Esophagus muscularis mucosa (tissue), 4 donors: ENCODE data around the gene TSPAN16. TPM values are rescaled to one million over a fixed set of nuclear protein-coding genes. Genes with fewer than 3 reads are reported as not detected.
A peak's percentile ranks its signal among the peaks of the same experiment; 100 is the strongest.
"Not testable (repeated sequence)": the region's sequence is repeated elsewhere in the genome, so short reads cannot be mapped to it uniquely, and the experiment has no call there.

Experiments
- DNase-seq: peaks from one replicate; pipeline ENCODE4 v3.0.0-alpha.2; 2017; ENCODE audit errors: extremely low spot score
- H3K27ac ChIP-seq, 4 donors: fragments of 200-600 bp; sonication (generic); replicated peaks in 1 of 4; 1 replicate in 3 of 4; 2 replicates in 1 of 4; pipeline ENCODE4 v1.5.1; 2016 to 2019; ENCODE audit warnings: mild to moderate bottlenecking in 1 of 4
- H3K27me3 ChIP-seq, 4 donors: fragments of 200-600 bp; sonication (generic); one replicate each; pipeline versions ENCODE4 v1.5.1 to v1.6.0; 2016 to 2019
- H3K36me3 ChIP-seq, 4 donors: fragments of 200-600 bp; sonication (generic); one replicate each; pipeline ENCODE4 v1.5.1; 2016 to 2019
- H3K4me1 ChIP-seq, 4 donors: fragments of 200-600 bp; sonication (generic); one replicate each; pipeline ENCODE4 v1.5.1; 2016 to 2019
- H3K4me3 ChIP-seq, 4 donors: fragments of 200-600 bp; sonication (generic); 1 replicate in 2 of 4; 2 replicates in 2 of 4; pipeline ENCODE4 v1.5.1; 2016 to 2019; ENCODE audit warnings: mild to moderate bottlenecking in 4 of 4, moderate library complexity in 1 of 4
- H3K9me3 ChIP-seq, 4 donors: fragments of 200-600 bp; sonication (generic); 1 replicate in 3 of 4; 2 replicates in 1 of 4; pipeline ENCODE4 v1.5.1; 2016 to 2019
- EP300 ChIP-seq: sonication (generic); formaldehyde crosslinking; IDR thresholded peaks from one replicate; pipeline ENCODE4 v1.6.1; 2017; ENCODE audit warnings: antibody characterized with exemption
- POLR2A ChIP-seq: fragments of 450-650 bp; IDR thresholded peaks from one replicate; pipeline ENCODE4 v1.6.1; 2017; ENCODE audit warnings: antibody characterized with exemption, moderate library complexity, mild to moderate bottlenecking, low read depth
- POLR2AphosphoS5 ChIP-seq, 2 donors: sonication (generic); formaldehyde crosslinking; IDR thresholded peaks; one replicate each; pipeline ENCODE4 v1.6.1; 2017; ENCODE audit warnings: antibody characterized with exemption in 2 of 2
- WGBS: methylation state at CpG from one replicate; pipeline ENCODE4 v1.1.5; 2018; 5-methylcytosine and 5-hydroxymethylcytosine counted together
- intact Hi-C: fragments of 100-400 bp; cut with DNase I; formaldehyde crosslinking; loops from one replicate; pipeline ENCODE4 v1.15.1; 2023
- total RNA-seq, 4 donors: library from RNA; depleted of rRNA; stranded (reverse); fragments of >200 nt; gene quantifications; one replicate each; pipeline versions ENCODE4 v1.1.0 to v1.2.1, GENCODE V29; 2016
- TF ChIP-seq, protein P1 (sequence below), 3 experiments: fragments of 200-600 bp in 2 of 3; fragments of 450-650 bp in 1 of 3; sonication (generic) in 2 of 3; IDR thresholded peaks; one replicate each; pipeline ENCODE4 v1.5.1; 2017 to 2019; ENCODE audit warnings: antibody characterized with exemption in 3 of 3, mild to moderate bottlenecking in 2 of 3, moderate library complexity in 1 of 3

Gene TSPAN16
- total RNA-seq, 4 donors from 2014 or later = not detected

- Histone ChIP-seq H3K4me3 (peak within 1 kb of the TSS; percentile 71 to 97 (median 89)), H3K27me3 (no peaks in the 10 kb centered on the region), H3K4me1 (peaks cover 26 to 51% (median 40%) of the 10 kb centered on the region in 4 donors), H3K9me3 (no peaks in the 10 kb centered on the region), H3K36me3 (peaks cover 15 to 52% (median 49%) of the 10 kb centered on the region in 4 donors), H3K27ac (peak within 1 kb of the TSS; percentile 76 to 94 (median 88))
- intact Hi-C loops = no loop called here
- peak; percentile 97 for DNase-seq
- TF ChIP-seq POLR2A = peak; percentile 38
- TF ChIP-seq POLR2AphosphoS5 (IDR thresholded peaks at IDR 0.05) = peak; percentile 69 to 91
- no peak for TF ChIP-seq EP300
- TF ChIP-seq, protein P1, sequence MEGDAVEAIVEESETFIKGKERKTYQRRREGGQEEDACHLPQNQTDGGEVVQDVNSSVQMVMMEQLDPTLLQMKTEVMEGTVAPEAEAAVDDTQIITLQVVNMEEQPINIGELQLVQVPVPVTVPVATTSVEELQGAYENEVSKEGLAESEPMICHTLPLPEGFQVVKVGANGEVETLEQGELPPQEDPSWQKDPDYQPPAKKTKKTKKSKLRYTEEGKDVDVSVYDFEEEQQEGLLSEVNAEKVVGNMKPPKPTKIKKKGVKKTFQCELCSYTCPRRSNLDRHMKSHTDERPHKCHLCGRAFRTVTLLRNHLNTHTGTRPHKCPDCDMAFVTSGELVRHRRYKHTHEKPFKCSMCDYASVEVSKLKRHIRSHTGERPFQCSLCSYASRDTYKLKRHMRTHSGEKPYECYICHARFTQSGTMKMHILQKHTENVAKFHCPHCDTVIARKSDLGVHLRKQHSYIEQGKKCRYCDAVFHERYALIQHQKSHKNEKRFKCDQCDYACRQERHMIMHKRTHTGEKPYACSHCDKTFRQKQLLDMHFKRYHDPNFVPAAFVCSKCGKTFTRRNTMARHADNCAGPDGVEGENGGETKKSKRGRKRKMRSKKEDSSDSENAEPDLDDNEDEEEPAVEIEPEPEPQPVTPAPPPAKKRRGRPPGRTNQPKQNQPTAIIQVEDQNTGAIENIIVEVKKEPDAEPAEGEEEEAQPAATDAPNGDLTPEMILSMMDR (IDR thresholded peaks at IDR 0.05) = peak in 1 of 3 experiments; percentile 17
- 5% methylated on average over 24 of the region's 53 CpGs for WGBS
These were observed 43.5 kb downstream of the TSPAN16 start, which contains the start of gene RAB3D for GRCh38 chr19:11339254-11340098. TSS of gene RAB3D (minus strand) at chr19:11339657. CDS start at chr19:11337399, 2,258 bp downstream.

DNA sequence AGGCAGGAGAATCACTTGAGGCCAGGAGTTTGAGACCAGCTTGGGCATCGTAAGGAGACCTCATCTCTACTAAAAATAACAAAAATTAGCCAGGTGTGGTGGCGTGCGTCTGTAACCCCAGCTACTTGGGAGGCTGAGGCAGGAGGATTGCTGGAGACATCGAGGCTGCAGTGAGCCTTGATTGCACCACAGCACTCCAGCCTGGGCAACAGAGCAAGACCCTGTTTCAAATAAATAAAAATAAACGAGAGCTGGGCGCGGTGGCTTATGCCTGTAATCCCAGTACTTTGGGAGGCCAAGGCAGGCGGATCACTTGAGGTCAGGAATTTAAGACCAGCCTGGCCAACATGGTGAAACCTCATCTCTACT lies 44.1 kb downstream of the TSPAN16 start:
- H3K9me3 ChIP-seq, intact Hi-C loops, H3K27me3 ChIP-seq, DNase-seq: not testable (repeated sequence)
- H3K36me3 ChIP-seq = peaks cover 9 to 46% (median 43%) of the 10 kb centered on the region in 4 donors
- WGBS = 86% methylated on average over 8 of the region's 8 CpGs
- peaks cover 32 to 57% (median 46%) of the 10 kb centered on the region in 4 donors for H3K4me1 ChIP-seq
- H3K27ac ChIP-seq = peak overlapping the region; percentile 76 to 94 (median 88)
- peak overlapping the region; percentile 71 to 97 (median 89) for H3K4me3 ChIP-seq

DNA sequence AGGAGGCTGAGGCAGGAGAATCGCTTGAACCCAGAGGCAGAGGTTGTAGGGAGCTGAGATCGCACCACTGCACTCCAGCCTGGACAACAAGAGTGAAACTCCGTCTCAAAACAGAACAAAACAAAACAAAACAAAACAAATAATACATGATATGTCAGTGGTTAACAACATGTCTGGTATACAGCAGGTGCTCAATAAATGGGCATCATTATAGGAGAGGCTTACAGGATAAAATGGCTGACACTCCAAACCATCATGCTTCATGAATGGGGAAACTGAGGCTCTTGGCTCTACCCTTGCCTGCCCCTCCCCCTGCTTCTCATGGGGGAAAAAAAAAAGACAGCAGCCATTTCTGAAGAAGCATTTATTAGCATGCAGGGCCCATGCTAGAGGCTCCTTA lies 46.5 kb downstream of the TSPAN16 start:
- Histone ChIP-seq H3K27me3 (no peaks in the 10 kb centered on the region), H3K4me1 (peaks cover 41 to 69% (median 63%) of the 10 kb centered on the region in 4 donors), H3K9me3 (no peaks in the 10 kb centered on the region), H3K36me3 (peaks cover 0 to 24% (median 21%) of the 10 kb centered on the region in 4 donors), H3K4me3 (no peak overlapping the region), H3K27ac (no peak overlapping the region)
- intact Hi-C loops = no loop called here
- DNase-seq = no peak
- 86% methylated on average over 3 of the region's 3 CpGs for WGBS
- no peak for TF ChIP-seq POLR2AphosphoS5 (IDR thresholded peaks at IDR 0.05)
- TF ChIP-seq, protein P1 (IDR thresholded peaks at IDR 0.05) = no peak
- no peak for TF ChIP-seq POLR2A
- no peak for TF ChIP-seq EP300

GRCh38 chr19:11345122-11345803 lies 49.3 kb downstream of the TSPAN16 start:
- peak overlapping the region; percentile 63 to 84 (median 74) for H3K4me3 ChIP-seq
- peaks cover 25 to 48% (median 44%) of the 10 kb centered on the region in 4 donors for H3K4me1 ChIP-seq
- intact Hi-C loops = no loop called here
- no peak for DNase-seq
- 39% methylated on average over 15 of the region's 15 CpGs for WGBS
- H3K27me3 ChIP-seq = no peaks in the 10 kb centered on the region
- H3K27ac ChIP-seq = peak overlapping the region; percentile 88 to 93 (median 90)
- peaks cover 0 to 24% (median 22%) of the 10 kb centered on the region in 4 donors for H3K36me3 ChIP-seq
- peaks cover 0 to 9% (median 4%) of the 10 kb centered on the region in 4 donors for H3K9me3 ChIP-seq
- TF ChIP-seq POLR2AphosphoS5 (IDR thresholded peaks at IDR 0.05) (no peak), POLR2A (no peak), EP300 (no peak)
- TF ChIP-seq, protein P1 (IDR thresholded peaks at IDR 0.05) = no peak
